Hematopoietic multipotent progenitor cell (in vitro differentiated cells): ENCODE data around the gene EPN3. TPM values are rescaled to one million over a fixed set of nuclear protein-coding genes. Genes with fewer than 3 reads are reported as not detected.

Experiments
- DNase-seq, 3 donors: peaks; one replicate each; pipeline ENCODE4 v3.0.0-alpha.2; 2011 to 2015; ENCODE audit warnings: low read depth in 2 of 3, low spot score in 2 of 3
- total RNA-seq: library from RNA; depleted of rRNA; stranded (reverse); fragments of >200 nt; gene quantifications from one replicate; pipeline ENCODE4 v1.2.3, GENCODE V29; 2012

The EPN3 gene
- total RNA-seq, 1 donor: under 0.01 TPM

DNA sequence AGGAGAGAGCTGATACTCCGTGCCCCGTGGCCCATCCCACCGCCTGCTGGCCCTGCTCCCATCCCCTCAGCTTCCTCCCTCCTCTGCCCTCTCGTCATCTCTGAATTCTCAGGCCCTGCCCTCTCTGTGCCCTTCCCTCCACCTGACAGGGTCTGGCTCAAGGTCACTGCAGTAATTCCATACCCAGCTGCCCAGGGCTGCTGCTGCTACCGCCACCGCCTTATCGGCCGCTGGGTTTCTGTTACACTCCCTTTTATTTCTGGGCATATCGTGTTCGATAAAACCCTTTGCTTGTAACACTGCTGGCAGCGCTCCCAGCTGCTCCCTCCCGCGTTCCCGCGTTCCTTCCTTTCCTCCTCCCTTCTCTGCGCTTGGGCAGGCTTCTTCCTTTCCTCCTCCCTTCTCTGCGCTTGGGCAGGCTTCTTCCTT lies 1.2 kb downstream of the EPN3 start:
- no peak for DNase-seq

- DNase-seq: peak in 1 of 3 donors; percentile 28
These were observed 1.9 kb downstream of the EPN3 start for GRCh38 chr17:50534222-50534978.

DNA sequence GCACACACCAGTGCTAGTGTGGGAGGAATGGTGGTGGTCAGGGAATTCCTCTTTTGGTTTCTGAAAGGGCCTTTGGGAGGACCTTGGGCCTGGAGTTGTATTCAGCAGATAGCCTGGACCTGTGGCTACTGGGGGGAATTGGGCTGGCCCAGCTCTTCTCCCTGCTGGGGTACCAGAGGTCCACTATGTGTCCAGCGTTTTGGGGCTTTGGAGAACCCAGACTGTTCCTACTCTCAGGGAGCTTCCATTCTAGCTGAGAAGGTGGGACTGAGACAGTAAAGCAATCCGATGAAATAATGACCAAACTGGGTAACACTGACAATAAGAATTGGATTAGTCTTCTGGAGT lies 2.4 kb downstream of the EPN3 start:
- DNase-seq: no peak

DNA sequence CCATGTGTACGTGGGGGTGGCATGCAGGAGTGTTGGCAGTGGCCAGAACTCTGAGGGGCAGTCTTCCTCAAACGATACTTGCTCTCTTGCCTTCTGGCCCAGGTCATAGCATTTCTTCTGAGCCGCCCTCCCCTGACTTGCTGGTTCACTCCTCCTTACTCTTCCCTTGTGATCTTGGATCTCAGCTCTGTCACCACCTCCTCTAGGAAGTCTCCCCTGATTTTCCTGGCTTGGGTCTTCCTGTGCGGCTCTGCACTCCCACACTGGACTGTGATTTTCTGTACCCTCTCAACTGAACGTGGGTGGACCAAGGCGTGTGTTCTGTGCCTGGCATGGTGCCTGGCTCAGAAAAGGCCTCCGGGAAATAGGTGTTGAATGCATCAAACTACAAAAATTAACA lies 2.9 kb downstream of the EPN3 start:
- DNase-seq: no peak

- no peak for DNase-seq
These were observed 4.4 kb downstream of the EPN3 start for GRCh38 chr17:50536683-50537646.

DNA sequence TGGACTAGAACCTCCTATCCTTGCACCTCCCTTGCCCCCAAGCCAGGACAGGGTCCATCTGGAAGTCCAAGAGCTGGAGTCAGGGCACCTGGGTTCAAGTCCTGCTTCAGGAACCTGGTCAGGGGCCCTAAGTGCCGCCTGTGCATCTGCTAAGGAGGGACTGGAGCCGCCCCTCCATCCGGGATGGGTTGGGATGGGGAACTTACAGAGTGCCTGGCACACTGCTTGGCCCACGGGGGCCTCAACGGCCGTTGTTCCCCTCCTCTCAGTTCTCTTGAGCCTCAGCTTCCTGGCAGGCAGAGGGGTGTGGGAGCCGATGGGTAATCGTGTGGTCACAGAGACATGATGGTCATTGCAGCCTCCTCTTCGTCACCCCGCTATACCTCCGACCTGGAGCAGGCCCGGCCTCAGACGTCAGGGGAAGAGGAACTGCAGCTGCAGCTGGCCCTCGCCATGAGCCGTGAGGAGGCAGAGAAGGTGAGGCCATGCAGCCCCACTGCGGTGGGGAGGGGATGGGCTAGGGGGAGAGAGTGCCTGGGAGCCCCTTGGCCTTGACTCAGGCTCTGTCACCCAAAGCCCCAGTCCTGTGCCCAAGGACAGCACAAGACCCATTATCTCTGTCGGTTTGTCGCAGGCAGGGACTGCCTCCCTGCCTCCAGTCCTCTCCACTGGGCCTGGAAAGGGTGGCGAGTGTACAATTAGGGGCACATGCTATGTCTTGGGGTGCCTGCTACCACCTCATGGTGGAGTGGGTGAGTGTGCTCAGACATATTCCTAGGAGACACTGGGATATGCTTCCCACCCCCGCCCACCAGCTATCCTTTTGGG lies 5.4 kb downstream of the EPN3 start:
- DNase-seq: no peak

DNA sequence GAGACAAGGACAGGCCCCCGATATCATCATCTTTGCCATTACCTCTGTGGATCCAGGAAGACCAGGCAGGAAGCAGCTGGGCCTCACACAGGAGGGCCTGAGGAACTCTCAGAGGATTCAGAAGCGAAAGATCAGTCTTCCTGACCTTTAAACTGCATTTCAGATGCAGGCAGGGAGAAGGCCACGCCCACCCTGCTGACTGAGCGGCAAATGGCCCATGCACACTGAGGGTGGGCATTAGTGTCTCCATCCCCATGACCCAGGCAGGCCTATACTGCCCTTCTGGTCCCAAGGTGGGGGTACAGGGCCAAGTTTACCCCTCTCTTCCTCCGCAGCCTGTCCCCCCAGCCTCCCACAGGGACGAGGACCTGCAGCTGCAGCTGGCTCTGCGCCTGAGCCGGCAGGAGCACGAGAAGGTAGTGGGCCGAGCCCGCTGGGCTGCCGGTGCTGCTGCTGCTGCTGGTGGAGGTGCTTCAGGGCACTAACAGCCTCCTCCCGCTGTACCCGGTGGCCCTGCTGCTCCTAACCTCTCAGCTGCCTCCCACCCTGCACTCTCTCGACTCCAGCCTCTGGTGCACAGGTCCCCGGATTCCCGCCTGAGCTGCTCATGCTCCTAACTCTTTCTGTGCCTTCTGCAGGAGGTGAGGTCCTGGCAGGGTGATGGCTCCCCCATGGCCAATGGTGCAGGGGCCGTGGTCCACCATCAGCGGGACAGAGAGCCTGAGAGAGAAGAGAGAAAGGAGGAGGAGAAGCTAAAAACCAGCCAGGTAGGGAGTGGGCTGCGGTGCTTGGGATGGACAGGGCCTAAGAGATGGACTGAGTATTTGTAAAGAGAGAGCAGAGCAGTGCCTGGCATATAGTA lies 6.2 kb downstream of the EPN3 start:
- DNase-seq: no peak

DNA sequence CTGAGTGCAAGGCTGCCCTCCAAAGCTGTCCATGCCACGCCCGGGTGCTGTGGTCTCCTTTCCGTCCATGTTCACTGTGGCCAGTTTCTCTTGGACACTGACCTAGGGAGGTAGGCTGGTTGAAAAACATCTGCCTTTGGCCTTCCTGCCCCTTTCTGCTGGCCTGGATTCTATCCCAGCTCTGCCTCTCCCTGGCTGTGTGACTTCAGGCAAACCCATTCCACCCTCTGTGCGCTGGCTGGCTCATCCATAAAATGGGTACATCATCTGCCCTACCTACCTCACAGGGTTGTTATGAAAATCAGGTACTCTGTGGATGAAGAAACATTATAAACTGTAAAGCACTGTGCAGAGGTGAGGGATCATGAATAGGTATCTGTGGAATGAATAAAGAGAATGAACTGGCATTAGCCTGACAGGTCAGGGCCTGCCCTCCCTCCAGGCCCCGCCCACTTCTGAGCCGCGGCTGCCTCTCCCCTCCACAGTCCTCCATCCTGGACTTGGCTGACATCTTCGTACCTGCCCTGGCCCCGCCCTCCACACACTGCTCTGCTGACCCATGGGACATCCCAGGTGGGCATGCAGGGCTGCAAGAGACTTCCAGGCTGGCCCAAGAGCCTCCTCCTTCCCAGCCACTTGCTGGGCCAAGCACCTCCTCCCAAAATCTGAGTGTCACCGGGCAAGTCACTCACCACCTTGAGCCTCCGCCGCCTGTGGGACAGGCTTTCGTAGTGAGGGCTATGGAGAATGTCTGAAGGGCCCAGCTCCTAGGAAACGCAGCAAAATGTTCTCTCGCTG lies 7.4 kb downstream of the EPN3 start:
- no peak for DNase-seq

GRCh38 chr17:50540560-50541401 lies 8.2 kb downstream of the EPN3 start:
- DNase-seq: no peak

DNA sequence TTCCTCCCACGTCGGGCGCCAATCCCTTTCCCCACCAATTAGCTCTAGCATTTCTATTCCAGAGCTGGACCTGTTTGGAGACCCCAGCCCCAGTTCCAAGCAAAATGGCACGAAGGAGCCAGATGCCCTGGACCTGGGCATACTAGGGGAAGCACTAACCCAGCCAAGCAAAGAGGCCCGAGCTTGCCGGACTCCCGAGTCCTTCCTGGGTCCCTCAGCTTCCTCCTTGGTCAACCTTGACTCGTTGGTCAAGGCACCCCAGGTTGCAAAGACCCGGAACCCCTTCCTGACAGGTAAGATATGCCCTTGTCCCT lies 8.8 kb downstream of the EPN3 start:
- DNase-seq: no peak

- DNase-seq: peak; percentile 57 to 78 (median 76)
These were observed 9.5 kb downstream of the EPN3 start for GRCh38 chr17:50541716-50542688.

- no peak for DNase-seq
These were observed 10.6 kb downstream of the EPN3 start for GRCh38 chr17:50542795-50543774.

DNA sequence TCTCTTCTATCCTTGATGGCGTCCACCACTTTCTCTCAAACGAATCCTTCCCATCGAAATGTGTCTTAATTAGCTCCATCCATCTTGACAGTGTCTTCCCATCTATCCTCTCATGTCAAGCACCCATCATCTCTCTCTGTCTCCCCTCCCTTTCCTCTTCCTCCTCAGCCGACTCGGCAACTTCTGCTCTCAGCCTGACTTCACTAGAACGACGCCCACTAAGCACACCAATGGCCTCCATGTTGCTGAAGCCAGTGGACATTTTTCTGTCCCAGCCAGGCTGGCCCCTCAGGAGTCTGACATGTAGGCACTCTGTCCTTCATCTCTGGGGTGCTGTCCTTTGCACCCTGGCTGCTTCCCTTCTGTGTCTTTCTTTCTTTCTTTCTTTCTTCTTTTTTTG lies 12.0 kb downstream of the EPN3 start:
- no peak for DNase-seq

DNA sequence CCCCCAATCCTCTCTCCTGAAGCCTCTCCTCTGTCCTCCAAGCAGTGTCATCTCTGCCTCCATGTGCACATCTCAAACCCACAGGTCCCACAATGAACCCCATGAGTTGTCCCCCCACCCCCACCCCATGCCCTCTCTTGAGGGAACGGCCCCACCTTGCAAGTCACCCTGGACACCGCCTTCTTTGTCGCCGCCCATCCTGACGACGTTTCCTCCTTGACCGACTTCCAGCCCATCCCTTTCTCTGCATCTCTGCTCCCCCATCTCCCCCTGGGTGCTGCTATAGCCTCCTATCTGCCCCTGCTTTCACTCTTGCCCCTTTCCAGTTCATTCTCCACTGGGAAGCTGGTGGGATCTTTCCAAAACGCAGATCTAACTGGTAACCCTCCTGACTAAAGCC lies 12.8 kb downstream of the EPN3 start:
- DNase-seq: no peak

DNA sequence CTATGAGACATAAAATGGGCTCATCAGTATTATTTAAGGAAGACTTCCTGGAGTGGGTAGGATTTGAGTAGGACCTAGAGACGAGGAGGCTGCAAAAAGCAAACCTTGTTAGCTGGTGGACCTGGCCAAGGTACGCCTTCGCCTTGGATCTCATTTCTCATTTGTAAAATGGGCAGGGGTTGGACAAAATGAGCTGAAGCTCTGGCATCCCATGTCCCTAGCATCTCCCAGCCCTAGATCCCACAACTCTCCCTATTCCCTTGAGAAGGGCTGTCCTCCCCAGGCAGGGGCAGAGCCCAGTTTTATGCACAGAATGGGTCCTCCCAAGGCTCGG lies 14.1 kb downstream of the EPN3 start:
- no peak for DNase-seq

- peak; percentile 60 to 93 (median 87) for DNase-seq
These were observed 14.7 kb downstream of the EPN3 start, which contains the start of gene SPATA20 for GRCh38 chr17:50547035-50547735. Gene SPATA20 (plus strand): TSS chr17:50547174. CDS start chr17:50547209, 35 bp downstream.
